Fibroblast of mammary gland (primary cell): ENCODE data around the gene ANGPTL4.

Experiments
- DNase-seq: peaks from one replicate; pipeline ENCODE4 v3.0.0-alpha.2; 2010; ENCODE audit warnings: low read depth
- H3K4me3 ChIP-seq: 2 replicates; pipeline ENCODE4 v1.5.1; 2011; ENCODE audit warnings: low read depth, mild to moderate bottlenecking, low read length, moderate library complexity; ENCODE audit not compliant: control insufficient read depth
- CTCF ChIP-seq: conservative IDR thresholded peaks from 2 replicates; pipeline ENCODE4 v1.5.1; 2011; ENCODE audit warnings: low read depth, low read length, inconsistent platforms; ENCODE audit not compliant: control insufficient read depth, insufficient read depth

ANGPTL4 gene

GRCh38 chr19:8416796-8417195 is 52.8 kb downstream of the ANGPTL4 start:
- TF ChIP-seq CTCF = no peak
- no peak for DNase-seq
- no peak overlapping the region for H3K4me3 ChIP-seq

GRCh38 chr19:8421484-8422461 is 57.8 kb downstream of the ANGPTL4 start:
- no peak overlapping the region for H3K4me3 ChIP-seq
- DNase-seq = no peak
- no peak for TF ChIP-seq CTCF

- no peak for TF ChIP-seq CTCF
- DNase-seq = peak; percentile 99
- no peak overlapping the region for H3K4me3 ChIP-seq
Observed at GRCh38 chr19:8423817-8424223, 59.9 kb downstream of the ANGPTL4 start.
